Measurements from ENCODE around the gene EPB41L4A. TPM values are rescaled to one million over a fixed set of nuclear protein-coding genes. Genes with fewer than 3 reads are reported as not detected.

The EPB41L4A gene
- total RNA-seq, 1 experiment from 2014 or later = 28.6 TPM

GRCh38 chr5:112418659-112419163 is 366 bp downstream of the EPB41L4A start:
- peaks cover 8% of the 10 kb centered on the region for H3K4me1 Mint-ChIP-seq (ENCODE audit: low read depth, unreplicated experiment)
- no TSS peak for BruUV-seq (replicated peaks)
- intact Hi-C loops (cut with micrococcal nuclease; ENCODE audit: unreplicated experiment) = loop anchor here (5.0 kb wide), 2 partner anchors 81 to 191 kb away; no protein-coding TSS in a partner anchor
- CTCF ChIA-PET = interaction anchor here (0.6 to 2.6 kb wide), 11 partner anchors 12 to 895 kb away, joined by 3 to 24 read pairs (median 6); no protein-coding TSS in a partner anchor
- no peak for DNase-seq
- peaks cover 38% of the 10 kb centered on the region for H3K36me3 Mint-ChIP-seq (ENCODE audit: insufficient read depth, unreplicated experiment)
- no peak for TF ChIP-seq CTCF (IDR thresholded peaks at IDR 0.05; ENCODE audit: unreplicated experiment)
- no peaks in the 10 kb centered on the region for H3K27me3 Mint-ChIP-seq (ENCODE audit: unreplicated experiment)
- H3K4me3 Mint-ChIP-seq (ENCODE audit: low read depth, unreplicated experiment) = peak overlapping the region; percentile 93
- H3K9me3 Mint-ChIP-seq (ENCODE audit: low read depth, unreplicated experiment) = no peaks in the 10 kb centered on the region
- no peak overlapping the region for H3K27ac Mint-ChIP-seq (ENCODE audit: unreplicated experiment)

GRCh38 chr5:112417931-112418658 is 982 bp downstream of the EPB41L4A start:
- H3K4me3 Mint-ChIP-seq (ENCODE audit: low read depth, unreplicated experiment) = peak overlapping the region; percentile 93
- BruUV-seq (replicated peaks) = no TSS peak
- intact Hi-C loops (cut with micrococcal nuclease; ENCODE audit: unreplicated experiment) = loop anchor here (5.0 kb wide), 2 partner anchors 81 to 191 kb away; no protein-coding TSS in a partner anchor
- no peaks in the 10 kb centered on the region for H3K9me3 Mint-ChIP-seq (ENCODE audit: low read depth, unreplicated experiment)
- peaks cover 15% of the 10 kb centered on the region for H3K4me1 Mint-ChIP-seq (ENCODE audit: low read depth, unreplicated experiment)
- TF ChIP-seq CTCF (IDR thresholded peaks at IDR 0.05; ENCODE audit: unreplicated experiment) = no peak
- peaks cover 38% of the 10 kb centered on the region for H3K36me3 Mint-ChIP-seq (ENCODE audit: insufficient read depth, unreplicated experiment)
- peak; percentile 43 for DNase-seq
- CTCF ChIA-PET = interaction anchor here (1.2 to 1.5 kb wide), 2 partner anchors 12 to 28 kb away, joined by 3 to 4 read pairs; no protein-coding TSS in a partner anchor
- peak overlapping the region; percentile 53 for H3K27ac Mint-ChIP-seq (ENCODE audit: unreplicated experiment)
- no peaks in the 10 kb centered on the region for H3K27me3 Mint-ChIP-seq (ENCODE audit: unreplicated experiment)

GRCh38 chr5:112415552-112415951 is 3.5 kb downstream of the EPB41L4A start:
- no peak overlapping the region for H3K4me3 Mint-ChIP-seq (ENCODE audit: low read depth, unreplicated experiment)
- H3K27ac Mint-ChIP-seq (ENCODE audit: unreplicated experiment) = no peak overlapping the region
- H3K36me3 Mint-ChIP-seq (ENCODE audit: insufficient read depth, unreplicated experiment) = peaks cover 28% of the 10 kb centered on the region
- no peak for DNase-seq
- TF ChIP-seq CTCF (IDR thresholded peaks at IDR 0.05; ENCODE audit: unreplicated experiment) = no peak
- CTCF ChIA-PET = no interaction called here
- intact Hi-C loops (cut with micrococcal nuclease; ENCODE audit: unreplicated experiment) = loop anchor here (5.0 kb wide), 2 partner anchors 78 to 188 kb away; no protein-coding TSS in a partner anchor
- peaks cover 33% of the 10 kb centered on the region for H3K4me1 Mint-ChIP-seq (ENCODE audit: low read depth, unreplicated experiment)
- H3K27me3 Mint-ChIP-seq (ENCODE audit: unreplicated experiment) = no peaks in the 10 kb centered on the region
- H3K9me3 Mint-ChIP-seq (ENCODE audit: low read depth, unreplicated experiment) = no peaks in the 10 kb centered on the region
- BruUV-seq (replicated peaks) = no TSS peak

GRCh38 chr5:112413611-112414010 is 5.5 kb downstream of the EPB41L4A start:
- TF ChIP-seq CTCF (IDR thresholded peaks at IDR 0.05; ENCODE audit: unreplicated experiment) = no peak
- H3K27me3 Mint-ChIP-seq (ENCODE audit: unreplicated experiment) = no peaks in the 10 kb centered on the region
- intact Hi-C loops (cut with micrococcal nuclease; ENCODE audit: unreplicated experiment) = no loop called here
- no TSS peak for BruUV-seq (replicated peaks)
- no peak for DNase-seq
- no peak overlapping the region for H3K4me3 Mint-ChIP-seq (ENCODE audit: low read depth, unreplicated experiment)
- H3K36me3 Mint-ChIP-seq (ENCODE audit: insufficient read depth, unreplicated experiment) = peaks cover 9% of the 10 kb centered on the region
- H3K4me1 Mint-ChIP-seq (ENCODE audit: low read depth, unreplicated experiment) = peaks cover 43% of the 10 kb centered on the region
- H3K27ac Mint-ChIP-seq (ENCODE audit: unreplicated experiment) = no peak overlapping the region
- no peaks in the 10 kb centered on the region for H3K9me3 Mint-ChIP-seq (ENCODE audit: low read depth, unreplicated experiment)
- CTCF ChIA-PET = interaction anchor here (0.5 kb wide), 1 partner anchor 29 kb away, joined by 5 read pairs; no protein-coding TSS in a partner anchor
